Right lobe of liver (tissue), 4 donors: ENCODE results near the gene PRPF38A.

Experiments used
- CTCF ChIP-seq, 4 donors: fragments of 200-600 bp in 3 of 4; fragments of 450-650 bp in 1 of 4; IDR thresholded peaks; one replicate each; pipeline versions ENCODE4 v1.5.1 to v1.8.0; 2016 to 2022; ENCODE audit warnings: antibody characterized with exemption in 4 of 4, mild to moderate bottlenecking in 2 of 4
- POLR2A ChIP-seq: fragments of 450-650 bp; IDR thresholded peaks from one replicate; pipeline ENCODE4 v1.6.1; 2017; ENCODE audit warnings: antibody characterized with exemption, mild to moderate bottlenecking
- donor health status: DM: no; HTN: no; CAD: no.
- donor health status: DM: no; HTN: no; CAD: no.
- donor health status: DM: no; HTN: yes; CAD: no.

- TF ChIP-seq POLR2A (no peak), CTCF (IDR thresholded peaks at IDR 0.05) (no peak)
Observed at GRCh38 chr1:52367272-52367671, 37.1 kb upstream of the PRPF38A start.
